GM12873 (cell line): ENCODE results near the gene WFIKKN2.

Experiments
- CTCF ChIP-seq: IDR thresholded peaks from 2 replicates; pipeline ENCODE4 v1.5.1; 2012; ENCODE audit warnings: low read depth, mild to moderate bottlenecking, moderate library complexity, low read length, control low read depth; ENCODE audit not compliant: insufficient read depth; ENCODE audit errors: missing control alignments

WFIKKN2 gene

GRCh38 chr17:50866261-50866949 is 31.0 kb downstream of the WFIKKN2 start, which contains the start of gene TOB1:
Gene TOB1 (minus strand): TSS chr17:50866354. CDS start chr17:50864017, 2,337 bp downstream.
- TF ChIP-seq CTCF: no peak

GRCh38 chr17:50866950-50867362 is 31.6 kb downstream of the WFIKKN2 start:
- no peak for TF ChIP-seq CTCF

- TF ChIP-seq CTCF: no peak
Measured at GRCh38 chr17:50867363-50868139, 32.2 kb downstream of the WFIKKN2 start.

GRCh38 chr17:50868140-50868438 is 32.7 kb downstream of the WFIKKN2 start:
- TF ChIP-seq CTCF: no peak

GRCh38 chr17:50868602-50869001 is 33.2 kb downstream of the WFIKKN2 start:
- TF ChIP-seq CTCF: no peak

- no peak for TF ChIP-seq CTCF
Measured at GRCh38 chr17:50871364-50871763, 36.0 kb downstream of the WFIKKN2 start.

GRCh38 chr17:50871898-50872297 is 36.5 kb downstream of the WFIKKN2 start:
- no peak for TF ChIP-seq CTCF
